Kidney capillary endothelial cell (primary cell): ENCODE measurements around the gene KCNIP3.

Experiments
- DNase-seq: peaks from one replicate; pipeline ENCODE4 v3.0.0-alpha.2; 2018; ENCODE audit warnings: low spot score

KCNIP3 gene

DNA sequence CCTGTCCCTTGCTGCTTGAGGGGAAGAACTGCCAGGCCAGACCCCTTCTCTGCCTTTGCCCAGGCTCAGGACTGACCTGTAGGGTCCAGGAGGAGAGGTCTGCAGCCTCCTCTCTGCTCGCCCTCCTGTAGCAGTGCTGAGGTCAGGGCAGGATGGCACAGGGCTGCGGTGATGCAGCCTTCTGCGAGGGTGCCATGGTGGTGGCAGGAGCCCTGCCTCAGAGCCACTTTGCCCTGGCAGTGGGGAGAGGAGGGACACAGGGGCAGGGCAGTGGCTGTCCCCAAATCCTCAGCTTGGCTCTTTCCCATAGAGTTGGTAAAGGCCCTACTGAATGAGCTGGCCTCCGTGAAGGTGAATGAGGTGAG, 22.0 kb upstream of the KCNIP3 start:
- DNase-seq: no peak

GRCh38 chr2:95275601-95276243, 21.4 kb upstream of the KCNIP3 start:
- DNase-seq: no peak

- DNase-seq: no peak
Measured at GRCh38 chr2:95276244-95276887, 20.8 kb upstream of the KCNIP3 start.

DNA sequence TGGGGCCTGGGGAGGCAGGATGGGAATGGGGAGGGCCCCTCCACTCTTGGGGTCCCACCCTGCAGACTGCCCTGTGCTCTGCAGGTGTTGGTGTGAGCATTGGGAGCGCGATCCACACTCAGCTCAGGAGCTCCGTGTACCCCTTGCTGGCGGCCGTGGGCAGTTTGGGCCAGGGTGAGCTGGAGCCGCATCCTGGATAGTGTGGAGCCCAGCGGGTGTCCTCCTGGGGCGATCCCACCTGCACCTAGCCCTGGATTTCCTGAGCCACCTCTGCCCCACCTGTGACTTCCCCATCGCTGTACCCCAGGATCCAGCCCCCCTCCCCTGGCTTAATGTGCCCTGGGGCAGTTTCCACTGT, 20.3 kb upstream of the KCNIP3 start:
- no peak for DNase-seq

DNA sequence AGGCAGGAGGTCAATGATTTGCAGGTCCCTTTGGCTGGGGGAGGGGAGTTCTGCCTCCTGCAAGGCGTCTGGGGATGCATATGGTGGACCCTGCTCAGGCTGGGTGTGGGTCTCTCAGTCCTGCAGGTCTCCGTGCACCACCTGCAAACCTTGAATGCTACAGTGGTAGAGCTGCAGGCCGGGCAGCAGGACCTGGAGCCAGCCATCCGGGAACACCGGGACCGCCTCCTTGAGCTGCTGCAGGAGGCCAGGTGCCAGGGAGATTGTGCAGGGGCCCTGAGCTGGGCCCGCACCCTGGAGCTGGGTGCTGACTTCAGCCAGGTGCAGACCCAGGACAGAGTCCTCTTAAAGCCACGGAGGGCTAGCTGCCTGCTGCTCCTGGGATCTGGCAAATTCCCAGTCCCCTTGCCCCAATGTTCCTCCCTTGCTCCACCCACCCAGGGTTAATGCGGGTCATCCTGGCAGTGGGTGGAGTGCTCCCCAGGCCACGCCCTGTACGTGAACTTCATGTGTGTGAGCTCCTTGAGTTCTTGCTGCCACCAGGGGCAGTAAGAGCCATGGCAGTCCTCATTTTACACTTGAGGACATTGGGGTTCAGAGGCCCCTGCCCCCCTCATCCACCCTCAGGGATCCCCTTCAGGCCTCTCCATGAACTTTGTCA, 19.8 kb upstream of the KCNIP3 start:
- no peak for DNase-seq

DNA sequence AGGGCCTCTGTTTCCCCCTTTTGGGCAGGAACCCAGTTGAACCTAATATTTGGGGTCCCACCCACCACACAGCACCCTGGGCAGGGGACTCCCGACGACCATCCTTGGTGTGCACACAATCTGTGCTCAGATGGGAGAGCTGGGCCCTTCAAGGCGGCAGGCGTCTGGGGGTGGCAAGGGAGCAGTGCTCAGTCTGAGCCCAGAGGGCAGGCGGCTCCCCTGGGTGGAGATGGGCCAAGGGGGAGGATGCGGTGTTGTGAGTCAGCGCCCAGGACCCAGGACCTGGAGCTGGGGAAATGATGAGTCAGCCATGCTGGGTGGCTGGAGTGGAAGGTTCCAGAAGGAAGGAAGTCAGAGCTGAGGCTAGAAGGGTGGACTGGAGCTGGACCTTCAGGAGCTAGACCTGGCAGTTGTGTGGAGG, 19.1 kb upstream of the KCNIP3 start:
- no peak for DNase-seq

GRCh38 chr2:95278637-95279225, 18.4 kb upstream of the KCNIP3 start:
- DNase-seq: no peak

GRCh38 chr2:95279435-95280035, 17.6 kb upstream of the KCNIP3 start:
- no peak for DNase-seq

DNA sequence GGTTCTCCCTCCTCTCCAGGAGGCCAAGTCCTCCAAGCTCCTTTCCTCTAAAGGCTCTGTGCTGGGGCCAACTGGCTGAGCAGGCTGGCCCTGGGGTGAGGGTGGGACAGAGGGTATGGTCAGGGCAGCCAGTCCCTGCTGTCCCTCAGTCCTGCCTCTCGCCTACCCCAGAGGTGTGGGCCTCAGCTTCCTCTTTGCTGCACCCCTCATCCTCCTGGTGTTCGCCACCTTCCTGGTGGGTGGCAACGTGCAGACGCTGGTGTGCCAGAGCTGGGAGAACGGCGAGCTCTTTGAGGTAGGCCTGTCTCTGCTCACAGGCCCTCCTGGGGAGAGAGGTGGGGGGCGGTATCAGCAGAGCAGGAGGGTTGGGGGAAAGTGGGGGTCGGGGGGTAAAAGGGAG, 16.1 kb upstream of the KCNIP3 start:
- DNase-seq: no peak

- DNase-seq: no peak
Measured at GRCh38 chr2:95281786-95282185, 15.4 kb upstream of the KCNIP3 start.

DNA sequence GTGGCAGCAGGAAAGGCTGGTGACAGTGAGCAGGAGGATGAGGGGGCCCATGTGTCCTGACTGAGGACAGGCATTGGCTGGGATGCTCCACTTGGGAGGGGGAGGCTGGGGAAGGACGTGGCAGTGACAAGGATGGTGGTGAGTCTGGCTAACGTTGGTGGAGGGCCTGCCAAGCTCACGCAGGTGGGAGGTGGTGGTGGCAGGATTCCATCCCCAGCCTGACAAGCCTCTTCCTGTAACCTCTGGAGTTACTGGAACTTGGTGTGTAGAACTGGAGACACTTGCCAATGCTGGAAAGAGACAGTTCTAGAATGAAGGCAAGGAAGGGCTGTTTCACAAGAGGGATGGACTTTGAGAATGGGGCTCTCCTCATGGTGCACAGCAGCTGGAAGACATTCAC, 14.7 kb upstream of the KCNIP3 start:
- no peak for DNase-seq

- no peak for DNase-seq
Measured at GRCh38 chr2:95283562-95283961, 13.6 kb upstream of the KCNIP3 start.

DNA sequence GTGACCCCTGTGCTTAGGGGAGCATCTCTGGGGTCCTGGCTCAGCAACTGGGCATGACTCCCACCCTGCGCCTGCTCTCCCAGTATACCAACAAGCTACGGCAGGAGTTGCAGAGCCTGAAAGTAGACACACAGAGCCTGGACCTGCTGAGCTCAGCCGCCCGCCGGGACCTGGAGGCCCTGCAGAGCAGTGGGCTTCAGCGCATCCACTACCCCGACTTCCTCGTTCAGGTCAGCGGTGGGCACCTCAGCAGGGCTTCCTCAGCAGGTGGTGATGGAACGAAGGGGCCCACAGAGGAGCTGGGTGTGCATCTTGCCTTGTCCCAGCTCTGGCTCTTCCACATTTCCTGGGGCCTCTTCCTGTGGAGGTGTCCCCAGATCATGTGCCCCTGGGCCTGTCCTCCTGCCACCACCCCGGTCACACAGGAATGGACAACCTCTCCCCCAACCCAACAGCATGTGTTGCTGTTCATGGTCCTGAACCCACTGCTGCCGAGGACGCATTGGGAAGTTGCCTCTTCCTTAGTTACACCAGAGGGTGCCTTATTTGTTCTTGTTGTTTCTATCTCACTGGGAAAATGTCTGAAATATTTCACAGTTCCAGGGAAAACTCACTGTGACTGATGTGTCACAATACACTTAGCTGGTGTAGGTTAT, 12.1 kb upstream of the KCNIP3 start:
- no peak for DNase-seq

GRCh38 chr2:95285542-95285932, 11.6 kb upstream of the KCNIP3 start:
- DNase-seq: no peak

GRCh38 chr2:95287336-95287735, 9.8 kb upstream of the KCNIP3 start:
- DNase-seq: no peak

DNA sequence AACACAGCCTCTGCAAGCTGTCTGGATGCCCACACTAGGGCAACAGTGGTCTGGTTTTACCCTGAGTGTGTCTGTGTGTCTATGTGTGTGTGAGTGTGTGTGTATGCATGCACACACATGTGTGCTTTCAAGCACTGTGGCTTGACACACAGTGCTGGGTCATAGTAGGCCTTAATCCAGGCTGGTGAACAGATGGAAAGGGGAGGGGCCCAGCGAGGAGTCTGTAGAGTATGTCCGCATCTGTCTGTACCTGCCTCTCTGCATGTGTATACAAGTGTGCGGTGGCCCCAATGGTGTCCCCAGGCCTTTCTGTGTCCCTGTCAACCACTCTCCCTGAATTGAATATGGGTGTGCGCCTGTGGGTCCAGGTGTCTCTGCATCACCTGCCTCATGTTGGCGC, 9.3 kb upstream of the KCNIP3 start:
- no peak for DNase-seq

DNA sequence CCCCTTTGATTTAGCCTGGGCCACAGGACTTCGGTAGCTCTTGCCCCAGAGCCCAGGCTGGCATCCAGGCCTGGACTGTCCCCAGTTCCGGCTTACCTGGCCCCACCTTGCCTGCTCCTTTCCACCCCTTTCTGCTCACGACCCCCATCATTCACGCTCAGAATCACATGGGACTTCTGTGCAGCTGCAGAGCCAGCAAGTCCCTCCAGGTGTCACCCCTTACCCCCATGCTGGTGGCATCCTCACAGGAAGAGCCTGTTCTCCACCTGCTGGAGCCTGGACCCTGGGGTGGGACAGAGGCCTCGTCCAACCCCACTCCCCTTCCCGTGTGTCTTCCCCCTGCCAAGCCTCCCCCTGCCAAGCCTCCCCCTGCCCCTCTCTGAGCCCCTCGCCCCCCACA, 7.9 kb upstream of the KCNIP3 start:
- DNase-seq: no peak

DNA sequence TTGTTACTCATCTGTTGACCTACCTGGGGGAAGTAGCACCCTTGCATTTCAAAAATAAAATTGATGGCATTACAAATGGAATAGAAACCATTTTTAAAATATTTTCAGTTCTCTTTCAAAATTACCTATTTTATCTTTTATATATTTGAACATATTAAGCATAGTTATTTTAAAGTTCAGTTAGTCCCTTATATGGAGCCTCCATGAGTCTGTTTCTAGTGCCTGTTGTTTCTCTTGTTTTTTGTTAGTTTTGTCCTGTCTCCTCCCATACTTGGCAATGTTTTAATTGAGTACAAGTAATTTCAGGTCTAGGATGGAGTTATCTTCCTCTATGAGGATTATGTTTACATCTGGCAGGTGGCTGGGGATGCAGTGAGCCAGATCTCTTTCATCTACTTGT, 5.9 kb upstream of the KCNIP3 start:
- DNase-seq: no peak

DNA sequence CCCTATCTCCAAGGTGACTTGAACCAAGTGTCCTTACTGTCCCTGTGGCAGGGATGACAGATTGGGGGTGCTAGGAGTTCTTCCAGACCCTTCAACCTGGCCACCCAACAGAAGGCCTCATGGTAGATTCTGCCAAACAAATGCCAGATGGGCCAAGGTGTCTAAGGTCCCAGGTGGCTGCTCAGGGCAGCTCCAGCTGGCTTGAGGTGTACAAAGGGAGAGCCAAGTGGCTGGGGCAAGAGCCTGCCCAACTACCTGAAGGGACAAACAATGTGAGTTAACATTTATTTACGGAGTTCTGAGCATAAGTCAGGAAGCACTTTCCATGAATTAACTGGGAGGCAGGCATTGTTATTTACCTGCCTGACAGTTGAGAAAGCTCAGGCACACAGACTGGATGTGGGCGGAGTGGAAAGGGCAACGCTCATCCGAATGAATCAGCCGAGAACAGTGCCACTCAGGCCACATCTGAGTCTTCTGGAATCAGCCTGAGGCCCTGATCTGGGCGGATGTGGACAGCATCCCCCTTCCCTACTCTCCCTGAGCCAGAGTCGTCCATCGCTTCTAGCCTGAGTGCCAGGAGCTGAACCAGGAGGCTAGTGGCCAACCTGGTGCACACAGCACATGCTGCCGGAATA, 4.4 kb upstream of the KCNIP3 start:
- no peak for DNase-seq

DNA sequence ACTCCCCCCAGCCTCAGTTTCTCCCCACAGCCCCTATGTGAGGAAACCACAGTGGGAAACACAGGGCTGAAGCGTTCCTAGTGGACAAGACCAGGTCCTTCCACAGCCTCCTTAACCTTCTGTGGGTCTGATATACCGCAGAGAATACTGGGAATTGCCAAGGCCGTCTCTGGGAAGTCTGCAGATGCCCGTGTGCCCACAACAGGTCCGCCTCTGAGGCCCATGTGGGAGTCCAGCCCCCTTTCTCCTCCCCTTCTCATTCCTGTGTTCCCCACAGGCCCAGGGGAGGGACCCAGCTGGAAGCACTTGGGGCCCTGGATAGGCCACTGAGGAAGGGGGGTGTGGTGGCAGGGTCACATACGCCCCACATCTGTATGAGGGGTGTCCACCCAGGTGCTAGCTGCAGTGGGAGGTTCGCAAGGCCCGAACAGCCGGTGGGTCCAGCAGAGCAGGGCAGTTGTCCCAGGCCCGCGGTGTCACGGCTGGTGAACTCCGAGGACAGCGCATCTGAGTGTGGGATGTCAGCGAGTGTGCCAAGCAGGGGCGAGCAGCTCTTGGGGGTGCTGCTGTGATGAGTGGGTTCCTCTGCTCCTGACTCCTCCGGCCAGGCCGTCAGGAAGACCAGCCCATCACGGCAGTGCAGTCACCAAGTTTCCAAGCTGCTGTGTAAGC, 2.4 kb upstream of the KCNIP3 start:
- no peak for DNase-seq

DNA sequence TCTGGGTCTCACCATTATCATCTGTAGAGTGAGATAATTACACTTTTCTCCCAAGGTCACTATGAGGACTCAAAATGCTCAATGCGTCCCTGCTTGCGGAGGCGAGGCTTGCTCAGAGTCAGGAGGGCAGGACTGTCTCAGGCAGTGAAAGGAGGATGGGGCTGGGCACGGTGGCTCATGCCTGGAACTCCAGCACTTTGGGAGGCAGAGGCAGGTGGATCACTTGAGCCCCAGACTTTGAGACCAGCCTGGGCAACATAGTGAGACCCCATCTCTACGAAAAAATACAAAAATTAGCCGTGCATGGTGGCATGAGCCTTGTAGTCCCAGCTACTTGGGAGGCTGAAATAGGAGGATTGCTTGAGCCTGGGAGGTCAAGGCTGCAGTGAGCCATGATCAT, 1.8 kb upstream of the KCNIP3 start:
- DNase-seq: no peak
